GM21381 (cell line): ENCODE results near the gene SLAMF7.
"Not testable (repeated sequence)": the region's sequence is repeated elsewhere in the genome, so short reads cannot be mapped to it uniquely, and the experiment has no call there.

Experiments
- ATAC-seq: cut with Tn5 transposase; IDR thresholded peaks from one replicate; pipeline ENCODE4 v1.9.1; 2021; ENCODE audit warnings: mild to moderate bottlenecking, moderate library complexity; ENCODE audit not compliant: unreplicated experiment

Gene SLAMF7

DNA sequence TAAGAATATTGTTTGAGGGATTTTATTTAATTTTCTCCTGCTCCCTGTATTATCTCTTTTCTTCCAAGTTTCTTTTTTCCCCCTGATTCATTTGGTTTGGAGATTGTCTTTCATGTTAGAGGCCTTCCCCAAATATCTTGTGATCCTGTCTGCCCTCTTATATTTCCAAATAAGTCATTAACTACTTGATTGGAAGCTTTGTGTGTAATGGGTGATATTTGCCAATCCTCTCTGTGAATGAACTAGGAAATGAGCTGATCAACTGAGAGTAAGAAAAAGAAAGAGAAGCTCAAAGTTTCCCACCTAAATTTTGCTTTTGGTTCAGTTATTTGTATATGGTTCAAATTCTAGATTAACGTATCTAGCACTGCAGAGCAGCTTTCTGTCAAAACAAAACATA is 33.3 kb downstream of the SLAMF7 start:
- ATAC-seq, result no peak

- ATAC-seq, result no peak
Observed at GRCh38 chr1:160773093-160773492, 34.0 kb downstream of the SLAMF7 start.

- ATAC-seq, result no peak
Observed at GRCh38 chr1:160774886-160775719, 36.1 kb downstream of the SLAMF7 start.

DNA sequence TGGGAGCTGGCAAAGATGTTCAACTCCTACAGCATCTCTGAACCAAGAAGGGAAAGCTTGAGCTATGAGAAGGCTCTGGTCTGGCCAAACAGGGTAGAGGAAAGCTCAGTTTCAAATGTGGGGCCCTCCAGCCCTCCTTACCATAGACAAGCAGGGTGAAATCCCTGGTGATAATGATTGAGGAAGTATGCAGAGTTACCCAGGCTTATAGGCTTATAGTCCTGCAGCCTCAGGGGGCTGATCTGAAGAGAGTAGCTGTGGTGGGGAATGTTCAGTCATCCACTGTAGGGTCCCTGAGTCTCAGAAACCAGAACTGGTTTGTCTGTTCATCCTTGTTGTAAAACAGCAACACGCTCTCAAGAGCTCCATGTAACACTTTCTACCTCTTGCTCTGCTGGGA is 37.1 kb downstream of the SLAMF7 start:
- ATAC-seq, result no peak

GRCh38 chr1:160777486-160778089 is 38.5 kb downstream of the SLAMF7 start:
- ATAC-seq, result no peak

DNA sequence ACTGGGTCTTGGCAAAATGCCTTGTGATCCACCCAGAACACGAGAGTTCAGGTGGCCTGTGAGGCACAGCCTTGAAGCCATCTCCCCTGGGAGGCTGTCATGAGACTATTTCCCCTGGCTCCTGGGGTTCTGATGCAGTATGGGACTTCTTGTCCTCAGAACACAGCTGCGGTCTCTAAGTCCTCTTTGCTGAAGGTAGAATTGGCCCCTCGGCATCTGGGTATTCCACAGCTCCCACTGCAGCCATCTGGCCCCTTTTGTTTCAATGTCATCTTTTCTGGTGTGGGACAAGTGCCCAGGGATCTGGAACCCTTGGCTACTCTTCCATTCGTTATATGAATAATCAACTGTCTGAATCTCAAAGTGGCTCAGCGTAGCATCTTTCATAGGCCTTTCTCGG is 39.9 kb downstream of the SLAMF7 start:
- ATAC-seq, result no peak

- ATAC-seq, result no peak
Observed at GRCh38 chr1:160779626-160780397, 40.8 kb downstream of the SLAMF7 start.

DNA sequence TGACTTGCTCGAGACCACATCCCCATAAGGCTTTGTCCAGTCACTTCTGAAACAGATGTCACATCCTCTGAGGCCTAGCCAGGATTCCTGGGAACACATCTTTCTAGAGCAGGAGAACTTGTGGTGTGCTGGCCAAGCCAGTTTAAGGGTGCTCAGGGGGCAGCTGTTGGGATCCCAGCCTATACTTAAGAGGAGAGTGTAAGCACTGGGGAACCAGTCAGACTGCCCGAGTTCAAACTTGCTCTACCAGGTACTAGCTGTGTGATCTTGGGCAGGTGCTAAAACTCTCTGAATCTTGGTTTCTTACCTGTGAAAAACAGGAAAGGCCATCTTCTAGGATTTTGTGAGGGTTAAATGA is 41.3 kb downstream of the SLAMF7 start:
- ATAC-seq, result no peak

GRCh38 chr1:160781186-160781766 is 42.2 kb downstream of the SLAMF7 start:
- ATAC-seq, result no peak

GRCh38 chr1:160781914-160782689 is 43.1 kb downstream of the SLAMF7 start:
- ATAC-seq, result peak; percentile 83

- ATAC-seq, result not testable (repeated sequence)
Observed at GRCh38 chr1:160782988-160783765, 44.1 kb downstream of the SLAMF7 start.

GRCh38 chr1:160789051-160789701 is 50.1 kb downstream of the SLAMF7 start:
- ATAC-seq, result no peak

- peak; percentile 71 for ATAC-seq
Observed at GRCh38 chr1:160789702-160790611, 50.9 kb downstream of the SLAMF7 start.

GRCh38 chr1:160794376-160794775 is 55.3 kb downstream of the SLAMF7 start:
- ATAC-seq, result no peak

DNA sequence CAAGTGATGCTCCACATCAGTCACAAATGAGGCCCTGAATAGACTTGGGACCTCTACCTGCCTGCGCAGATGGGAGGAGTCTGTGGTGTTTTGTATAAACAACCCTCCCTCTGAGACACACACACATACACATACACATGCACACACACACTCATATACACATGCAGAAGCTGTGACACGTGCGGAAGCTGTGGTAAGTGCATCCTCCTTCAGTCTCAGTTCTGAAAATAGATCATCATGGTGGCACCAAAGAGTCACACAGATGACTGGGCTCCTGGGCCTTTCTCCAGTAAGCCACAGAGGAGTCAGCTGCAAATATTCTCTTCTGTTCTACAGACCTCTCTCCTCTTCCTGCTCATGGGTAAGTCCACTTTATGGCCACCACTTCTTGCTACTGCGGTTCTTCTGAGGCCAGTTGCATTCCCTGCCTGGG is 56.9 kb downstream of the SLAMF7 start, which contains the start of gene LY9:
LY9 (plus strand) TSS at position 224 of the 433 bp plus-strand sequence; CDS start at position 238, 14 bp downstream.
- peak; percentile 81 for ATAC-seq

DNA sequence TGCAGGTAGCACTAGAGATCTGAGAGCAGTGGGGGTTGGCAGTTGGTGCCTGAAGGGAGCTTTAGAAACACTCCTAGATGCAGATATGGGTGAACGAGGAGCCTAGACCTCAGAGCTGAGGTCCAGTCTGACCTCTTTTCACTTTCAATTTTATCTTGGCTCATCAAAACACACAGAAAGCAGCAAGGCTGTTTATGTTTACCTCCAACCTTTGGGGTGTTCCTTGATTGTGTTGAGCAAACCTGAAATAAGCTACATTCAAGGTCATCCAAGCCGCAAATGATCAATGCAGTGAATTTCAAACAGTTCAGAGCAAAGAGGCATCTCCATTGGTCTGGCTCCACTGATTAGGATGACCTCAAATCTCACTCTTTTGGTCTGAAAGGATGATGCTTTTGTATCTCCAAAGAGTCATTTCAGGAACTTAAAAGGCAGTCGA is 58.2 kb downstream of the SLAMF7 start:
- ATAC-seq, result no peak

DNA sequence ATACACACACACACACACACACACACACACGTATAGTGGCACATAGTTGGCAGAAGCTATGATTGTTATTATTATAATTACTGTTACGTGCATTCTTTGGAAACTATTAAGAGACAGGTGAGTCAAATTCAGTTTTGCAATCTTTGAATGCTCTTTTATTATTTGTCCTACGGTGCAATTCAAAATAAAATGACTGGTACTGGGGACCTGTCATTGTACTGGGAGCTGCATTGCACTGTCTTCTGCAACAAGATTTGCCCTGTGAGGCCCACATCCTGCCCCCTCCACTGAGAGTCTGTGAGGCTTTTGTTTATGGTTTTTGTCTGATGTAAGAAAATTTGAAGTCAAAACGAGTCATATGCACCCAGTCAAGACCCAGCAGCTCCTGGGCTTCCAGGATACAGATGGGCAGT is 58.8 kb downstream of the SLAMF7 start:
- no peak for ATAC-seq

DNA sequence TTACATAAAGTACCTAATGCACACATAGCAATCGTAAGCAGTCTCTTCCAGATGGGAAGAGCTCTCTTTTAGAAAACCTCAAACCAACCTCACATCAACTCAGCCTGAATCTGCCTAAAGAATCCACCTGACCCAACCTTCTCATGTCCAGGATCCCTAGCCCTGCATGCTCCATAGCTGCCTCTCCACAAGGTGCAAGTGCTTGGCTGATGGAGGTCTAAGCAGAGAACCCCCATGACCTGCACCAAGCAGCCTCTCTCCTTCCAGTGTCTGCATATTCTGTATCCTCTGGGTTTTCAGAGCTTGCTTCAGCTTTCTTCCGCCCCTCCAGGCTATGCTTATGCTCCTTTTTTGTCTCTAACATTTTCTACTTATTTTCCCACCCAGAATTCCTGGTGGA is 59.4 kb downstream of the SLAMF7 start:
- ATAC-seq, result no peak
